ENCODE measurements around the gene SLC35E2B.

SLC35E2B gene

DNA sequence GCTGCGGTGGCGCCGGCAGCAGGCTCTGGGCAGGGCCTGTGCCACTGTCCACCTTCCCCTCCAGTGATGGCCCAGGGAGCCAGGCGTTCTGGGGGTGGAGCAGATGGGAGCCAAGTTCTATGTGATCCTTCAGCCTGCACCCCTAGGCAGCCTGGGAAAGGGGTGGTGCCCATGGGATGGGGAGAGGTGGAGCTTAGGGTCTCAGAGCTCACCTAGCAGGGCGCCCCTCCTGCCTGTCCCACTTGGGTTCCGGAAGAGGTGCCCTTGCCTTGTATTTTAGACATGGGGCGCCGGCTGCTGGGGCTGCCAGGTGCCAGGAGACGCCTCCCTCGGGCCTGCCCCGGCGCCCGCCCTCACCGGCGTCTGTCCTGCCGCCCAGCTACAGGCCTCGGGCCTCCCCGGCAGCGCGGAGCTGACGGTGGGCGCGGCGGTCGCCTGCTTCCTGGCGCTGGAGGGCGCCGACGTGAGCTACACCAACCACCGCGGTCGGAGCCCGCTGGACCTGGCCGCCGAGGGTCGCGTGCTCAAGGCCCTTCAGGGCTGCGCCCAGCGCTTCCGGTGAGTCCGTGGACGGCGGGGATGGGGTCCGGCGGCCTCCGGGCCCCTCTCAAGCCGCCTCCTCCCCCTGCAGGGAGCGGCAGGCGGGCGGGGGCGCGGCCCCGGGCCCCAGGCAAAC is 63.7 kb downstream of the SLC35E2B start:
- Mint-ChIP-seq H3K27me3 (peaks cover 5% of the 10 kb centered on the region), H3K4me1 (ENCODE audit: low read depth) (peaks cover 4% of the 10 kb centered on the region), H3K9me3 (no peaks in the 10 kb centered on the region), H3K36me3 (ENCODE audit: low read depth) (peaks cover 2% of the 10 kb centered on the region), H3K27ac (no peak overlapping the region), H3K4me3 (peak overlapping the region; percentile 25)
- DNase-seq, result peak; percentile 72

DNA sequence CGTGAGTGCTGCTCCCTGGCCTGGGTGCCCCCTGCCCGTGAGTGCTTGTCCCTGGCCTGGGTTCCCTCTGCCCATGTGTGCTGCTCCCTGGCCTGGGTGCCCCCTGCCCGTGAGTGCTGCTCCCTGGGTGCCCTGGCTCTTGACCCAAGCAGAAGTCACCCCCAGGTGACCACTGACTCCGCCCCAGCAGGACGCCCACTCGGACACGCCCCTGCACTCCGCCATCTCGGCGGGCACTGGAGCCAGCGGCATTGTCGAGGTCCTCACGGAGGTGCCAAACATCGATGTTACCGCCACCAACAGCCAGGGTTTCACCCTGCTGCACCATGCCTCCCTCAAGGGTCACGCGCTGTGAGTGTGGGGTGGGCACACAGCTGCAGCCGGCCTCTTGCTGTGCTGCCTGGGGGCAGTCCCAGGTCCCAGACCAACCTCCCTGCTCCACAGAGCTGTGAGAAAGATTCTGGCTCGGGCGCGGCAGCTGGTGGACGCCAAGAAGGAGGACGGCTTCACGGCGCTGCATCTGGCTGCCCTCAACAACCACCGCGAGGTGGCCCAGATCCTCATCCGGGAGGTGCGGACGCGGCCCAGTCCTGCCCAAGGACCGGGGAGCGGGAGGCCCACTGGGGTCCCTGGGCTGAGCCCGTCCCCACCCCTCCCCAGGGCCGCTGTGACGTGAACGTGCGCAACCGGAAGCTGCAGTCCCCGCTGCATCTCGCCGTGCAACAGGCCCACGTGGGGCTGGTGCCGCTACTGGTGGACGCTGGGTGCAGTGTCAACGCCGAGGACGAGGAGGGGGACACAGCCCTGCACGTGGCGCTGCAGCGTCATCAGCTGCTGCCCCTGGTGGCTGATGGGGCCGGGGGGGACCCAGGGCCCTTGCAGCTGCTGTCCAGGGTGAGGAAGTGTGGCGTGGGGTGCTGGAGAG is 64.5 kb downstream of the SLC35E2B start:
- no peak for DNase-seq
- Mint-ChIP-seq H3K4me3 (peak overlapping the region; percentile 25), H3K27ac (no peak overlapping the region)

DNA sequence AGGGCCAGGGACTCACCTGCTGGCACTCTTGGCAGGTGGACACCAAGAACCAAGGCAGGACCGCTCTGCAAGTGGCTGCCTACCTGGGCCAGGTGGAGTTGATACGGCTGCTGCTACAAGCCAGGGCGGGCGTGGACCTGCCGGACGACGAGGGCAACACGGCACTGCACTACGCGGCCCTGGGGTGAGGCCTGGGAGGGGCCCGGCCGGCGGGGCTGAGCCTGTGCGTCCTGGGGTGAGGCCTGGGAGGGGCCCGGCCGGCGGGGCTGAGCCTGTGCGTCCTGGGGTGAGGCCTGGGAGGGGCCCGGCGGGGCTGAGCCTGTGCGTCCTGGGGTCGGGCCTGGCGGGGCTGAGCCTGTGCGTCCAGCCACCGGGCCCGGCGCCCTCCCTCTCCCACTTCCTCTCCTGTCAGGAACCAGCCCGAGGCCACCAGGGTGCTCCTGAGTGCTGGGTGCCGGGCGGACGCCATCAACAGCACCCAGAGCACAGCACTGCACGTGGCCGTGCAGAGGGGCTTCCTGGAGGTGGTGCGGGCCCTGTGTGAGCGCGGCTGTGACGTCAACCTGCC is 65.2 kb downstream of the SLC35E2B start:
- Mint-ChIP-seq H3K9me3 (no peaks in the 10 kb centered on the region), H3K27me3 (peaks cover 5% of the 10 kb centered on the region), H3K36me3 (ENCODE audit: low read depth) (peaks cover 2% of the 10 kb centered on the region), H3K27ac (no peak overlapping the region), H3K4me1 (ENCODE audit: low read depth) (peaks cover 4% of the 10 kb centered on the region), H3K4me3 (no peak overlapping the region)
- DNase-seq, result no peak

More for the DNA sequence above, 64.5 kb downstream of the SLC35E2B start:
- H3K27me3 Mint-ChIP-seq, result peaks cover 5% of the 10 kb centered on the region
- no peaks in the 10 kb centered on the region for H3K9me3 Mint-ChIP-seq
- peaks cover 4% of the 10 kb centered on the region for H3K4me1 Mint-ChIP-seq (ENCODE audit: low read depth)
- peaks cover 2% of the 10 kb centered on the region for H3K36me3 Mint-ChIP-seq (ENCODE audit: low read depth)

DNA sequence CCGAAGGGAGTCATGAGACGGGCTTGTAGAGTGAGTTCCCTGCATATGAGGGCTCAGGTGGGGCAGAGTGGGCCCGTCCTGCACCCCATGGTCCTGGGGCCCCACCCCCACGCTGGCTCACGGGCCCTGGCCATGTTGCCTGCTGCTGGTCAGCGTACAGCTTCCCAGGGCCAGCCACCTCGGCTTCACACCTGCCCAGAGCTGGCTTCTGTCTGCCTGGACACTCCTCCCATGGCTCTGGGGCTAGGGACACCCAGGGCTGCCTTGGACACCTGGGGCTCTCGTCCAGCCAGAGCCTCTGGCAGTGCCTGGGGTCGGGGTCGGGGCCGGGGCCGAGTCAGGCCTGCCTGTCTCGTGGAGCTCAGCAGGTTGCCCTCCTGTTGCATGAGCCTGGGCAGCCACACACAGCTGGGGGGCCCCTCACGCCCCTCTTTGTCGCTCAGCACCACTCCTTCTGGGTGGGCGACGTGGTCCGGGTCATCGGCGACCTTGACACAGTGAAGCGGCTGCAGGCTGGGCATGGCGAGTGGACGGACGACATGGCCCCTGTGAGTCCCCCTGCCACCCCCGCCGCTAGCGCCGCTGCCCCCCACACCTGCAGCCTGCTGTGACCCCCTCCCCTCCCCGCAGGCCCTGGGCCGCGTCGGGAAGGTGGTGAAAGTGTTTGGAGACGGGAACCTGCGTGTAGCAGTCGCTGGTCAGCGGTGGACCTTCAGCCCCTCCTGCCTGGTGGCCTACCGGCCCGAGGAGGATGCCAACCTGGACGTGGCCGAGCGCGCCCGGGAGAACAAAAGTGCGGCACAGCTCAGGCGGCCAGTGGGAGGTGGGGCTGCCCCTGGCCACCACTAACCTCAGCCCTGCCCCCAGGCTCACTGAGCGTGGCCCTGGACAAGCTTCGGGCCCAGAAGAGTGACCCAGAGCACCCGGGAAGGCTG is 66.1 kb downstream of the SLC35E2B start:
- peaks cover 2% of the 10 kb centered on the region for H3K36me3 Mint-ChIP-seq (ENCODE audit: low read depth)
- no peak overlapping the region for H3K4me3 Mint-ChIP-seq
- DNase-seq, result peak; percentile 30
- H3K27me3 Mint-ChIP-seq, result peaks cover 3% of the 10 kb centered on the region
- peaks cover 3% of the 10 kb centered on the region for H3K4me1 Mint-ChIP-seq (ENCODE audit: low read depth)
- H3K9me3 Mint-ChIP-seq, result no peaks in the 10 kb centered on the region
- H3K27ac Mint-ChIP-seq, result no peak overlapping the region

DNA sequence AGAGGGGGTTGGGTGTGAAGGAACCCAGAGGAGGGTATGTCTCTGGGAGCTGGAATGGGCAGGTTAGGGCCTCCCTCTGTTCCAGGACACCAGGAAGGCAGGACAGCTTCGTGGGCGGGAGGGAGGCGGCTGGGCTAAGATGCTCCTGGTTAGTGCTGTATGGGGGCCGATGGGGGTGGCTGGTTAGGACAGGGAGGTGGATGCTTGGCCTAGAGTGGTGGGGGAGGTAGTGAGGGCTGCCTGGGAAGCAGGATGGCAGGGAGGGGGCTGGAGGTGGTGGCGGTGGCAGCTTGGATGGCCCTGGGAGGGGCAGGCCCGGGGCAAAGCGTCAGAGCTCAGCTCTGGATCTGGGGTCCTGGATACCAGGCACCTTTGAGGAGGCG is 66.8 kb downstream of the SLC35E2B start:
- no peak for DNase-seq
- H3K27ac Mint-ChIP-seq, result no peak overlapping the region
- H3K4me3 Mint-ChIP-seq, result no peak overlapping the region
- no peaks in the 10 kb centered on the region for H3K9me3 Mint-ChIP-seq
- peaks cover 3% of the 10 kb centered on the region for H3K27me3 Mint-ChIP-seq
- H3K36me3 Mint-ChIP-seq (ENCODE audit: low read depth), result peaks cover 2% of the 10 kb centered on the region
- peaks cover 3% of the 10 kb centered on the region for H3K4me1 Mint-ChIP-seq (ENCODE audit: low read depth)

DNA sequence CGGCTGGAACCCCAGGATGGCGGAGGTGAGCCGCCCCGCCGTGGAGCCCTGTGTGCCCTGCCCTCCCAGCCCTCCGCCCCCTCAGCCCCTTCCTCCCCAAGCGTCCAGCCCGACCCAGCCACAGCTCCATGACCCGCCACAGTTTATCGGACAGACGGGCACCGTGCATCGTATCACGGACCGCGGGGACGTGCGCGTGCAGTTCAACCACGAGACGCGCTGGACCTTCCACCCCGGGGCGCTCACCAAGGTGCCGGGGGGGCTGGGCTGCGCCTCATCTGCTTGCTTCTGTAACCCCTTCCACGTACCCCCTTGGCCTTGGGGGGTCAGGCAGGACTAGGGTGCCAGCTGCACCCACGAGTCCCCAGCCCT is 67.2 kb downstream of the SLC35E2B start:
- Mint-ChIP-seq H3K27me3 (peaks cover 3% of the 10 kb centered on the region), H3K36me3 (ENCODE audit: low read depth) (peaks cover 2% of the 10 kb centered on the region), H3K4me3 (no peak overlapping the region), H3K27ac (no peak overlapping the region), H3K9me3 (no peaks in the 10 kb centered on the region), H3K4me1 (ENCODE audit: low read depth) (peaks cover 2% of the 10 kb centered on the region)
- peak; percentile 29 for DNase-seq

DNA sequence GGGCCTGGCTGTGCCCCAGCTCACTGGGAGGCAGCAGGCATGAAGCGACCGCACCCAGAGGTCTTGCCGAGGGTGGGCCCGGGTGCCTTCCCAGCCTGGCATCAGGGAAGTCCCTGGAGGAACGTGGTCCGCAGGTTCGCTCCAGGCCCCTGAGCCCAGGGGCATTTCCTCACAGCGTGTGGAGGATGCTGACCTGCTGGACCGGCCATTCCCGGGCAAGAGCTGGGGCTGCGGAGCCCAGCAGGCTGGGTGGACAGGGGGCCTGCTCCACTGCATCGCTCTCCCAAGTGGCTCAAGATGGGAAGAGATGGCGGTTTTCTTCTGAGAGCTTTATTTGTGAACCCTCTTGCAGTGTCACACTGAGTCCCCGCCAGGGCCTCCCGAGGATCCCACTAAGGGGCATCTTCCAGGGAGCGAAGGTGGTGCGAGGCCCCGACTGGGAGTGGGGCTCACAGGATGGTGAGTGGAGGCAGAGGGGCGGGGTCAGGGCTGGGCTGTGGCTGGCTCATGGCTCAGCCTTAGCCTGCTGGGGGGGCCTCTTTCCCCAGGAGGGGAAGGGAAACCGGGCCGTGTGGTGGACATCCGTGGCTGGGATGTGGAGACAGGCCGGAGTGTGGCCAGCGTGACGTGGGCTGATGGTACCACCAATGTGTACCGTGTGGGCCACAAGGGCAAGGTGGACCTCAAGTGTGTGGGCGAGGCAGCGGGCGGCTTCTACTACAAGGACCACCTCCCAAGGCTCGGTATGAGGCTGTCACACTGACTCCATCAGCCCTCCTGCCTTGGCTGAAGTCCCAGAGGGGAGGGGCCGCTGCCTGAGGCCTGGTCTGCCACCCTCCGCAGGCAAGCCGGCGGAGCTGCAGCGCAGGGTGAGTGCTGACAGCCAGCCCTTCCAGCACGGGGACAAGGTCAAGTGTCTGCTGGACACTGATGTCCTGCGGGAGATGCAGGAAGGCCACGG is 67.9 kb downstream of the SLC35E2B start:
- Mint-ChIP-seq H3K36me3 (ENCODE audit: low read depth) (no peaks in the 10 kb centered on the region), H3K4me3 (no peak overlapping the region), H3K9me3 (no peaks in the 10 kb centered on the region), H3K27me3 (no peaks in the 10 kb centered on the region), H3K4me1 (ENCODE audit: low read depth) (no peaks in the 10 kb centered on the region), H3K27ac (peak overlapping the region; percentile 4)
- DNase-seq, result peak; percentile 34

DNA sequence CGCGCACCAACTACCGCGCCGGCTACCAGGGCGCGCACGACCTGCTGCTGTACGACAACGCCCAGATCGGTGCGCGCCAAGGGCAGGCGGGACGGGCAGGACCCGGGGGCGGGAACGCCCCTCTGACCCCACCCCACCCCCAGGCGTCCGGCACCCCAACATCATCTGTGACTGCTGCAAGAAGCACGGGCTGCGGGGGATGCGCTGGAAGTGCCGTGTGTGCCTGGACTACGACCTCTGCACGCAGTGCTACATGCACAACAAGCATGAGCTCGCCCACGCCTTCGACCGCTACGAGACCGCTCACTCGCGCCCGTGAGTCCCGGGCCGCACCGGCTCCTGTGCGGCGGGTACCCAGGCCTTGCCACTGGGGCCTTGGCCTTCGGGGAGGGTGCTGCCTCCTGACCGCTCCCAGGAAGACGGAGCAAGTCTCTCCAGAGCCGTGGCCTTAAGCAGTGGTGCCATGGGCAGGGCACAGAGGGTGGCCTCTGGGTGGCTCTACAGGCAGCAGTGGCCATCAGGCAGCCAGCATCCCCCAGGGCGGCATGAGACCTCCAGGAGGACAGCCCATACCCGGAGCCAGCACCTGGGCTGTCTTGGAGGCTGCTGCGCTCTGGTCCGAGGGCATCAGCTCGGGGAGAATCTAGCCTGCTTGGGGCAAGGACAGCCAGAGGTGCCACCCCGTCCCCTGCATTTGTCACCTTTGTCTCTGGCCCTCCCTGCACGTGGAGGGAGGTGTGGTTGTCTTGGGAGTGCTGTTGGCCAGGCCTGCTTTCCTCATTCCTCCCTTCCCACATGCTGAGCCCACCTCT is 68.8 kb downstream of the SLC35E2B start:
- peak overlapping the region; percentile 4 for H3K27ac Mint-ChIP-seq
- DNase-seq, result peak; percentile 28
- no peaks in the 10 kb centered on the region for H3K4me1 Mint-ChIP-seq (ENCODE audit: low read depth)
- peaks cover under 1% of the 10 kb centered on the region for H3K36me3 Mint-ChIP-seq (ENCODE audit: low read depth)
- H3K9me3 Mint-ChIP-seq, result no peaks in the 10 kb centered on the region
- no peaks in the 10 kb centered on the region for H3K27me3 Mint-ChIP-seq
- no peak overlapping the region for H3K4me3 Mint-ChIP-seq

DNA sequence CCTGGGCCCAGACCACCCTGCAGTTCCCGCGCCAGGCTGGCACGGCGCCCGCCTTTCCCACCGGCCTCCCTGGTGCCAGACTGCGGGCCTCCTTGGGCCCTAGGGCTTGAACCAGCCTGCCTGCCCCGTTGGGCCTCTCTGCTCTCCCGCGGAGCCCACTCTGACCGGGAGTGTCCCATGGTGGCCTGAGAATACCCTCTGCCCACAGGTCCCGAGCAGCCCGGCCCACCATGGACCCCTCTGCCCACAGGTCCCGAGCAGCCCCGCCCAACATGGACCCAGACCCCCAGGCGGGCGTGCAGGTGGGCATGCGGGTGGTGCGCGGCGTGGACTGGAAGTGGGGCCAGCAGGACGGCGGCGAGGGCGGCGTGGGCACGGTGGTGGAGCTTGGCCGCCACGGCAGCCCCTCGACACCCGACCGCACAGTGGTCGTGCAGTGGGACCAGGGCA is 69.4 kb downstream of the SLC35E2B start:
- Mint-ChIP-seq H3K9me3 (no peaks in the 10 kb centered on the region), H3K4me3 (no peak overlapping the region), H3K36me3 (ENCODE audit: low read depth) (peaks cover 2% of the 10 kb centered on the region), H3K4me1 (ENCODE audit: low read depth) (no peaks in the 10 kb centered on the region), H3K27me3 (no peaks in the 10 kb centered on the region), H3K27ac (no peak overlapping the region)
- DNase-seq, result no peak

DNA sequence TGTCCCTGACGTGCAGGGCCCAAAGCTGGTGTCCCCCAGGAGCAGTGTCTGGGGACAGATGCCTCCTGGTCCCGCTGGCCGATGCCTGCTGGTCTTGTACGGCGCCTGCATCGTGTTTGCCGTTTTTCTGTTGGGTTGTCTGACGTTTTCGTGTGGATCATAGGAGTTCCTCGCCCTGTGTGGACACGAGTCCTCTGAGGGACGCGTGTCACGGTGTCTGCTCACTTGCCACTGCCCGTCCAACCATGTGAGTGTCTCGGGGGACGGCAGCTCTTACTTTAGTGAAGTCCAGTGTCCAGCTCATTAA is 69.9 kb downstream of the SLC35E2B start:
- no peak for DNase-seq
- Mint-ChIP-seq H3K4me3 (no peak overlapping the region), H3K9me3 (no peaks in the 10 kb centered on the region), H3K27me3 (no peaks in the 10 kb centered on the region), H3K4me1 (ENCODE audit: low read depth) (peaks cover under 1% of the 10 kb centered on the region), H3K36me3 (ENCODE audit: low read depth) (peaks cover 6% of the 10 kb centered on the region), H3K27ac (no peak overlapping the region)

DNA sequence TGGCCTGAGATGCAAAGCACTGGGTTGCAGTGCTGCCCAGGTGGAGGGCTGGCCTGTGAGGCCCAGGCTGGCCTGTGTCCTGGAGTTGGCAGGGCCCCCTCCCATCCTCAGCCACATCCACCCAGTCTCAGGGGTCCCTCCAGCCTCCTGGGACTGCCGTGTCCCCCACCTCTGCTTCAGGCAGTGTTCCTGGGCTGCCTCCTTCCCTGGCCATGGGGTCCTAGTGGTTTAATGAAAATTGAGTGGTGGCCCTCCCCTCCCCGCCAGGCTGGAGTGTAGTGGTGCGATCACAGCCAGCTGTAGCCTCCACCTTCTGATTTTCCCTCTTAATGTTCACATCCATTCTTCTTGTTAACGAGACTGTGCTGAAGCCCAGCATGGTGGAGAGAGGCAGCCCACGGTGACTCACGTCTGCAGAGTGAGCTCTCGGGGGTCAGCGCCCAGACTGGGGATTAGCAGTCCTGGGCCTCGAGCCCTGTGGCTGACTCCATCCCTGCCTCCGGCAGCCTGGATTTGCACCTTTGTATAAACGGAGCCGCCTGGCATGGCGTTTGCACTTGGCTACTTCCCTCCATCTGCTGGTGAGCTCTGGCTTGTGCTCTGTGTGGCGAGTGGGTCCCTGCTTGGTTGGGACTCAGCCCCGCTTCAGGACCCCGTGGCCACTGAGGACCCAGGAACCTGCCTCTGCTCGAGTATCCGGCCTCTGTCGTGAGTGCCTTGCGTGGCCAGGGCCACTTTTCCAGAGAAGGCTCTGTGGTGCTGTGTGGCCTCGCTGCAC is 70.4 kb downstream of the SLC35E2B start:
- H3K27me3 Mint-ChIP-seq, result no peaks in the 10 kb centered on the region
- no peak for DNase-seq
- peaks cover 6% of the 10 kb centered on the region for H3K4me1 Mint-ChIP-seq (ENCODE audit: low read depth)
- no peaks in the 10 kb centered on the region for H3K9me3 Mint-ChIP-seq
- H3K36me3 Mint-ChIP-seq (ENCODE audit: low read depth), result peaks cover 10% of the 10 kb centered on the region
- no peak overlapping the region for H3K4me3 Mint-ChIP-seq
- no peak overlapping the region for H3K27ac Mint-ChIP-seq
